CD1c-positive myeloid dendritic cell (primary cell): Measurements from ENCODE around the gene PPIP5K1.

Experiments used
- DNase-seq: peaks from one replicate; pipeline ENCODE4 v3.0.0-alpha.2; 2016; ENCODE audit errors: extremely low spot score

Gene PPIP5K1

DNA sequence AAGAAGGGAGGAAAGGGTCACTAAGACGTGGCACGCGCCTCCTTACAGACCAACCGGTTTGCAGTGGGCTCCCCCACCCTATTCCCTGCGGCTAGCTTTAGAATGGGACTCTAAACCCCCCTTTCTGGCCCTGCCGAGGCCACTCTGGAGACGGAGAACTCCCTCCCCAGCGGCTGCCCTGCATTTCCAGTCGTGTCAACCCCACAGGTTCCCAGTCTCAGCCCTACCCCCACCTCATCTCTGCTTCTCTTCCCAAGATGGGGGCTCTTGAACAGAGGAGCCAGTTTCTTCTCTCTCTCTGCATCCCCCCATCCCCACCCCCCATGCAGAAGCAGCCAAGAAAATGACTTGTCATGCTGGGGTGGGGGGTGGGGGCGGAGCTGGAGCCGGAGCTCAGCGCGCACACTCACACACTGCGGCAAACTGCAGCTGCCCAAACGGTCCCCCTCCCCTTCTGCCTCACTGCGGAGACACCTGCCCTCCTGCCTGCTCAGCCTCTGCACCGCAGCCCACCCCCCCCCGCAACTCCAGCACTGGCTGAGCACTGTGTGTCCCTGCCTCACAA, 71.7 kb downstream of the PPIP5K1 start:
- DNase-seq = no peak

DNA sequence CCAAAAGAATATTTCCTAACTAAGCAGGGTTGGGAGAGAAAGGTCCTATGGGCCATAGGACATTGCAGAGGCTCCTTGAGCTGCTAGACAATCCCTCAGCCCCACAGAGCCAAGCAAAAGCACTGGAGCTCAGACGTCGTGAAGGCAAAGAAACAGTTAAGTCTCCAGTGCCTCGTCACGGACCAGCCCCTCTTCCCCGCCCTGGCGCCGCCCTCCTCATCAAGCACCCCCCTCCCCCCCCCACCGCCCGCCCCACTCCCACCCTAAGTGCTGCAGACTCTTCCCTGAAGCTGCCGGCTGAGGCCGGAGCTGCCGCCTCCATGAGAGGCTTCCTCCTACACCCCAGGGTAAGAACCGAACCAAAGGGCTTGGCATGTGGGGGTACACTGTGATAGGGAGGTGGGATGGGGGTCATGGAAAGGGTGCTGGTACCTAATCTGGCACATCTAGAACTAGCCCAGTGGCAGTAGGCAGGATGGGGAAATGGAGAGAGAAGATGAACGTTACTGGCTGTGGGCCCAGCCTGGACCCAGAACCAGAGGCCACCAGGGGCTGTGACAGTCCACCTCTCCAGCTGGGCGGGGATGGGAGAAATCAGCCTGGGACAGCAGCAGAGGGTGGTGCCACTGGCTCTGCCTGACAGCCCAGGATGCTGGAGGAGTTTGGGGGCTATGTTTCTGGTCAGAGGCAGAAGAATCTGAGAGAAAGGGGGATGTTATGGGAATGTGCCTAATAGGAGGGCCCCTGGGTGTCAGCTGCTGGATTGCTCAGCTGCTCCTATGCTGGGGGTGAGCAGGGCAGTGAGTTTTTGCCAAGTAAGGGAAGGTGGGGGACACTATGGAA, 72.4 kb downstream of the PPIP5K1 start, which contains the start of gene MAP1A:
Gene MAP1A (plus strand): TSS at position 255 of the 843 bp plus-strand sequence. CDS start 3,866 bp downstream, outside the sequence.
- no peak for DNase-seq

DNA sequence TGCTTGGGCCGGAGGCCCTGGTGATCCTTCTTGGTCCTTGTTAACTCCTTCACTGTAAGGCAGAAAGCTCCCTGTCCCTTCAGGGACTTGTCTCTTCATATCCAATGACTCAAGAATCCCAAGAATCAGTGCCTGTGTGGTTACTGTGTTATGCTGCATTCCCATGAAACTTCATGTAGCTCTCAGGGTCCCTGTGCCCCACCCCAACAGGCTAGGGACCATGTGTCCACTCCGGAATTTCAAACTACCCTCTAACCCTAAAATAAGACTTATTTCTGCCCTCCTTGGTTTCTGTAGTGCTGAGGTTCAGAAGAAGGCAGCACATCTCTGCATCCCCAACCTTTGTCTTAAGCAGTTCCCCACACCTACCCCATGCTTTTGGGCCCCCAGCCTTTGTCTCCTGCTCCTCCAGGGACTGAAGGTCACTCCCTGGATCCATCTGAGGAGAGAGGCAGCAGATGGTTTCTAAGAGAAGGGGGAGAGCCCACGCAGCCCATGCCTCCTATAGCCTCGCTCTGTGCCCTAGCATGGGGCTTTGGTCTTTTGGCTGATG, 73.1 kb downstream of the PPIP5K1 start:
- no peak for DNase-seq

DNA sequence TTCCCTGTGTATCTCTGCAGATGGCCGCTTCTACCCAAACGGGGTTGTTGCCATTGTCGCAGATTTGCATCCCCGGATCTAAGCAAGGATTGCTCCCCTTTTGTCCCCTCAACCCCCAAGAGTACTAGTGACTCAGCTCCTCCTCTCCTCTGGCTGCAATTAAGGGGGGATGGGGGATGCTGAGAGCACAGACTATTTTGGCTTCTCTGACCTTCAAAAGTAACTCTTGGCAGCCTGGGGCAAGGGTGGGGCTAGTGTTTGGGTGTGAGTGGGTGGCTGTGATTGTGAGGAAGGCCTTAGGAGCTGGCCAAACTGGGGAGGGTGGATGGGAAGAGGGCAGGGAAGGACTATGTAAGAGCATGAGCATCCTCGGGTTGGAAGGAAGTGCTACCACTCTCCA, 73.8 kb downstream of the PPIP5K1 start:
- no peak for DNase-seq

DNA sequence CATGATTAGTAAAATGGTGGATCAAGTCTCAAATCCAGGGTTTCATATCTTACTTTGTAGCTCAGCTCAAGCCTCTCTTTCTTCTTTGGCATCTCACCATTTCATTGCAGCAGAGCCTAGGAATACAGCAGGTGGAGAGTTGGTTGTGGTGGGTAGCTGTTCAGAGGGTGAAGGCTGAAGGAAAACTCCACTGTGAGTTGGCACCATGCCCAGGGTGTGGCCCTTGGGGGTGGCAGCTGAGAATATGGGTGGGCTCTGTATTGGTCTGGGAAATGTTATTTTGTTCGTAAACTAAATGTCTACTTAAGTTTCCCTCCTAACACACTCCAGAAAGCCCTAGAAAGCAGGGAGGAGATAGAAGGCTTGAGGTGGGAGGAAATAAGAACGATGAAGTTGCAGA, 74.3 kb downstream of the PPIP5K1 start:
- DNase-seq = no peak

DNA sequence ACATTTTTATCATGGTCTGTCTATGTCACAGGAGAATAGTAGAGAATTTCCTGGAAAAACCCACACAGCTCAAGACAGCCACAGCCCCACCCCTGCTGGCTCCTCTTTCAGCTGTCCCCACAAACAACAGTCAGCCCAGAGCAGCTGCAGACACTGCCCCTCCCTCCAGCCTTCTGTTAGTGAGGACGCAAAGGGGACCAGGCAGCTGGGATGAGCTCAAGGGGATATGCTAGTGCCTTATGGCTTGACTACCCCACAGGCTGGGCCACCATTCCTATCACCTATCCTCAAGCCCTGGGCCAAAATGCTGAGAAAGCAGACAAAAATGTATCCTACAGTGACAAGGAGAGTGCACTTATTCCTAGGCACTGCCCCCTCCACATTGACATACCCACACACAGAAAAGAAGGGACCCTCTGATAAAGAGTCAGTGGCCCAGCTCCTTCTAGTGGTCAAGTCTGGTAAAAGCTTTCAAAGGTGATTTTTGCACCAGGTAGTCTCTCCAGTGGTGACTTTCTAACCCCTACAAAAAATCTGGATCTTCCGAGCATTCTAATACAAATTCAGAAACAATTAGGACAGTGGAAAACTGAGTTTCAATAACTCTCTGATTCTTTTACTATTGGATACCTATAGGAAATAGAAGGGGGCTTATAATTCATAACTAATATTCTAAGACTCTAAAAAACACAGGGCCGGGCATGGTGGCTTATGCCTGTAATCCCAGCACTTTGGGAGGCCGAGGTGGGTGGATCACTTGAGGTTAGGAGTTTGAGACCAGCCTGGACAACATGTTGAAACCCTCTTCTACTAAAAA, 75.6 kb downstream of the PPIP5K1 start:
- DNase-seq = no peak

DNA sequence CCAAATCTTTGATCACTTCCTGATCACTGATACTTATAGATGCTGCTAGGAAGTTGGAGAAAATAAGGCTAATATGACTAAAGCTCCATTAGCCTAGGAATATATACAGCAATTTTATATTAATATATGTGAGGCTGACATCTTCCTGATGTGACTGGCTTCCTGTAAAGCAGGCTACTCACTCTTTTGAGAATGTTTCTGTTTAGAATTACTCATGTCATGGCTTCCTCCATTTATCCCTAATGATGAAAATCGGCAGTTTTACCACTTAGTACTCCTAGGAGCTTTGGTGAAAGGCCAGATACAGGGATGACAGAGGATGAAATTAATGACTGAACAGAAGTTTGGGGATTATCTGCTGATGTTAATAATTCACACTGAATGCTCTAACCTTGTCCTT, 76.5 kb downstream of the PPIP5K1 start:
- no peak for DNase-seq

DNA sequence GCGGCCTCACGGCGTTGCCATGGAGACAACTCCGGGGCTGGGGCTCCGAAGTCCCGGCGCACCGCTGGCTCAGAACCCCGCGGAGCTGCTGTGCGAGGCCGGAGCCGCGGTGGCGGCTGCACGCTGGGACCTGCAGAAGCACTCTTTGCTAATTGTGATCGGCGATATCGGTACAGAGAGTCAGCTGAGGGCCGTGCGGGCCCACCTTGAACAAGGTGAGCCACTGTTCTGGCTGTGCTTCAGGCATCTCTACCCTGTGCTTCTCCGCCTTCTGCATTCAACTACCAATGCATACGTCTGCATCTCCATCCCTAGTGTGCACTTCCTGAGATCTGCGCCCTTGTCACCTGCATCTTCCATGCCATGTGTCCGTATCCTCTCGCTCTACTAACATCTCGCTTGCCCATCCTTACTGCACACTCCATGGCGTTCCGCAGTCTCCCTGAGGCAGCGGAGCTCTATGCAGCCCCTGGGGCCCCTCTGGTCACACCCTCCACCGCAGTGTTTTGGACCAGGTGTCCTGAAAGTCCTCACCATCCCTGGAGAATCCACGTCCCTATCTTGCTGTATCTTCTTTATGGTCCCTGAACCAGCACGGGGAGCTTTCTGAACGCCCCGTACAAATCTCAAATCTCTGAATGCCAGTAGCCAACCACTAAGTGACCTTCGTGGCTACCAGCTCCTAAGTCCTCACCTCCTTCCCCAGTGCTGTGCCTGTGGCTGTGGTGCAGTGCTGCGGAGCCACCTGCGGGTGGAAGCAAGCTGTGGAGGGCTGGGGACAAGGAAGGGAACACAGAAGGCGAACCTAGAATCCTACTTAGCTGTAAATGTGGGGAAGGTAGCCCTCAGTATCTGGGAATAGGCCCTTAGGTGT, 78.8 kb downstream of the PPIP5K1 start:
- DNase-seq = no peak

DNA sequence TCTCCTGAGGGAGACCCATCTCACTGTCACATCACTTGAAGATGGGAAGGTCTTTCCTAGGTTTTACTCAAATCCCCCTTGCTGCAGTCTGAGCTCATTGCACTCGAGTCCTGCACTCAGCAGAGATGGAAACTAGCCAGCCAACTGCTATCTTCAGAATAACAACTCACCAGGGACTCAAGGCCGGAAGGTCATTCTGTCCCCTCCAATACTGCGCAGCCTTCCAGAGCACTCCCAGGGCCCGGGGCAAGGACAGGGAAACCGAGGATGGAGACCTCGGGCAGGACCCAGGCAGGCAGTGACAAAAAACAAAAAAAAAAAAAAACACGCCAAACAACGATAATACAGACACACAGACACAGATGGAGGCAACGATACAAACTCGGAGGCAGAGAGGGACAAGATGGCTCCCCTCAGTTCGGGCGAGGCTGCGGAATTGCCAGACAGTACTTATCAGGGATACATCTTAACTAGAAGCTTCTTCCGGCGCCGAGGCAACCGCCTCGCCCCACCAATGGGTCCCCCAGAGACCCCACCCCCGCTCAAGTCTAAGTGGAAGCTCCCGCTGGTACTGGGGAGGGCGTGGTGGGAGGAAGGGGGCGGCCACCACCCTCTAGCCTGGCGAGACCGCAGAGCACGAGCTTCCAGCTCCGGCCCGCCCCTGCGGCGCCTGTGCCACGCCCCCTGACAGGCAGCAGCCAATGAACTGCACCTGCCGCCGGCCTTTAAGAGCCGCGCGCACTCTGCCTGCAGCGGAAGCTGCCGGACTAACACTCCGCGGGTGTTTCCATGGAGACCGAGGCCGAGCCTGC, 79.6 kb downstream of the PPIP5K1 start:
- DNase-seq = peak; percentile 99

DNA sequence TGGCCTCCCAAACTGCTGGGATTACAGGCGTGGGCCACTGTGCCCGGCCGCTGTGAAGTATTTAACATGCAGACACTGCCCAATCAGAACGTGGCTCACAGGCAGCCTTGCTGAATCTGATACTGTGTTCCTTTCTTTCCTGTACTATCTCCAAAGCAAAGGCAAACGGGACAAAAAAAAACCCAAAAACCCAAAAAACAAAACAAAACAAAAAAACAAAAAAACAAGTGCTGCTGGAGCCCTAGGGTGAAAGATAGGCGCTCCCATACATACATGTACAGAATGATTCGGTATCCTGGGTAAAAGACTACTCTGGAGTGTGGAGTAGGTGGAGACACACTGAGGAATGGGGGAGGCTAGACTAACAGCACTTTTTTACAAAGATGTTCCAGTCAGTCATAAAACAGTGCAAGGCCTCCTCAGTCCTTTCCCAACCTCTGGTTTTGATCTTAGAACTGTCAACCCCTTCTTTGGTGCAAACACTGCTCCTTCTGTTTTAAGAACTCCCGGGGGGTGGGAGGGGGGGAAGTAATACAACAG, 80.3 kb downstream of the PPIP5K1 start:
- DNase-seq = no peak

DNA sequence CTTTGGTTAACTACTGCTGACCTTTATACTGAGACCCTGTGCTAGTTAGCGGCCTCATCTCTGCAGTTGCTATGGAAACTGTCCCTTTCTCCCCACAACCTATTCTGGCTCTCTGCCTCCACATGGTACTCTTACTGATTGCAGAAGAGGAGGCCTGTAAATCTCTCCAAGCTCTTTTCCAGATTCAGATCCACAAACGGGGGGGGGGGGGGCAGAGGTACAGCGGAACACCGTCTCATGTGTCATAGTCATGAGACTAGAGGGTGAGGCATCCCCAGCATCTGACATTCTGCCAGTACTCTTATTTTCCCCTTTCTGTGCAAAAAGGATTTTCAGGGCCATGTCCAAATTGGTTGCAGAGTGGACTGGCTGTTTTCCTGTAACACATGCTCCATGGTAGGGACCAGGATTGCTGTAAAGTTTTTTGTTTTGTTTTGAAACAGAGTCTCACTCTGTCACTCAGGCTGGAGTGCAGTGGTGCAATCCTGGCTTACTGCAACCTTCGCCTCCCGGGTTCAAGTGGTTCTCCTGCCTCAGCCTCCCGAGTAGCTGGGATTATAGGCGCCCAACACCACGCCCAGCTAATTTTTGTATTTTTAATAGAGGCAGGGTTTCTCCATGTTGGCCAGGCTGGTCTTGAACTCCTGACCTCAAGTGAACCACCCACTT, 80.9 kb downstream of the PPIP5K1 start:
- DNase-seq = no peak

DNA sequence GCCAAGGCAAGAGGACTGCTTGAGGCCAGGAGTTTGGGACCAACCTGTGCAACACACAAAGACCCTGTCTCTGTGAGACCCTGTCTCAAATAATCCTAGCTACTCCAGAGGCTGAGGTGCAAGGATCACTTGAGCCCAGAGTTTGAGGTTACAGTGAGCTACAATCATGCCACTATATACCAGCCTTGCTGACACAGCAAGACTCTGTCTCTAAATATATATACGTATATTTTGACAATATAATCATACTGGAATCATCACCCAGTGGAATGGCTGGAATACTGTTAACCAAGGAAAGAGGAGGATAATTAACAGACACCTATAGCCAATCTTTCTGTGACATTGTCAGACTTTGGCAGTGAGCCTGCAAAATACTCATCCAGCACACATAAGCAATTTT, 81.6 kb downstream of the PPIP5K1 start:
- no peak for DNase-seq

DNA sequence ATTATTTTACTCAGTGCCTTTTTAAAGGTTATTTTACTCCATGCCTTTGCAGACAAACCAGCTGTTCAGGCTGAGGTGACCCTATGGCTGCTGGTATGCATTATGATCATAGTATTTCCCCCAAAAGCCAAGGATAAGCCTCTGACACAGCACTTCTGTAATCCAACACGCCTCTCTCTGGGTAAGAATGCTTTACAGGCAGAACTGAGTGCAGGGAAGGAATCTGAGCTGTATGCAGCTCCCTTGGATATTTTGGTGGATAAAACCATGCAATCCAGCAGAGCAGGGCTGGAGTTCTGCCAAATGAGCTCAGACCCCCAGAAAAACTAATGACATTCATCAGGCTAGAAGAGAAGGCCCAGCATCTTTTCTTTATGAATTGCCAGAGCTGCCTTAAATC, 84.3 kb downstream of the PPIP5K1 start:
- DNase-seq = no peak

DNA sequence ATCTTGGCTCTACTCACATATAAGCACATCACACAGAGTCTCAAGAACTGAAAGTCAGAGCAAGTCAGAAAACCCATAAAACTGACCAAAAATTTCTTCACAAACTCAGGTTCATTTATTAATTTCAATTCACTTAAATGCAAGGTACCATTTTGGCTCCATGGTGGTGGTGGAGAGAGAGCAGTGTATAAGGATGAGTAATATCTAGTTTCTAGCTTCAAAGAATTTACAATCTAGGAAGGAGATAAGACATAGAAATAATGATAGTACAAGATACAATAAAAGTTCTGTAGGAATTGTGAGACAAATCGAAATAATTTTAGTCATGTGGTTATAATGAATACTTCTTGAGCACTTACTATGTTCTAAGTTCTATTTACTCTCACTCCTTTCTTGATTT, 90.4 kb downstream of the PPIP5K1 start:
- no peak for DNase-seq

DNA sequence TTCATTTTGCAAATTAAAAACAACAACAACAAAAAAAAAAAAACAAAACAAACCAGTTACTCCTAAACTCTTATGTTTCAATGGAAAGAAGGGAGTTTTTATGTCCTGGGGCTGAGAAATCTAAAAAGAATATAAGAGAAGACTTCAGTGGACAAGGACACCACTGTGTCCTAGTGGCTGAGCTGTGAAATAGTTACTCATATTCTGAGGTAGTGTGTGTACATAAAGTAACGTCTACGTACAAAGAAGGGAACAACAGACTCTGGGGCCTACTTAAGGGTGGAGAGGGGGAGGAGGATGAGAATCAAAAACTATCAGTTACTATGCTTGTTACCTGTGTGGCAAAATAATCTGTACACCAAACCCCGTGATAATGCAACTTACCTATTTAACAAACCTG, 91.0 kb downstream of the PPIP5K1 start:
- DNase-seq = no peak

DNA sequence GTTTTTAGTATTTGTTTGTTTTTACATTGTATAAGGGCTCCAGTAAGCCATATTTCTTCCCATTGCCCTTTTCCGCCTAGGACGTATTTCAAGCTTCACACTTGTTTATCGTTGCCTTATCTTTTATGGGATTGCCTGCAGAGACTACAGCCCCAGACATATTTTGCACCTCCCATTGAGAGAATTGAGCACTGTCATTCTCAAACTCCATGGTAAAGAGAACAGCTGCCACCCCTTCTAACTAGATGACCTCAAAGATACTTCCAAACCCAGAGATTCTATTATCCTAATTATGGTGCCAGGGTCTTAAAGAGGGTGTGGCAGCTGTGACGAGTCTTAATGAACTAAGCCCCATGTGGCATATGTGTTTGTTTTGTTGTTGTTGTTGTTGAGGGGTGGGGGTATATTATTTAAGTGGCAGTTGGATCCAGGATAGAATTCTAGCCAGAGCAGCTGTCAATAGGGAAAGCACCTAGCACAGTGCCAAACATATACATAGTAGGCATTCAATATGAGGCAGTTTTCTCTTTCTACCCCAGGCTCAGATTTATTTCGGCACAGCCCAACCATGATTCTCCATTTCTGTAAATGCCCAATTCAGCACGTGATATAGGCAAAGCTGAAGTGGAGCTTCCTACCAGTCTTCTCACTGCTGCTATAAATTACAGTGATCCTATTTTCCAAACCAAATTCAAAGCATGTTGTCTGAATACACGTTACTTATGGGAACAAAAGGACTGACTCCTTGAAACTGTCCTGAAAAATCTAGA, 96.1 kb downstream of the PPIP5K1 start:
- DNase-seq = no peak

DNA sequence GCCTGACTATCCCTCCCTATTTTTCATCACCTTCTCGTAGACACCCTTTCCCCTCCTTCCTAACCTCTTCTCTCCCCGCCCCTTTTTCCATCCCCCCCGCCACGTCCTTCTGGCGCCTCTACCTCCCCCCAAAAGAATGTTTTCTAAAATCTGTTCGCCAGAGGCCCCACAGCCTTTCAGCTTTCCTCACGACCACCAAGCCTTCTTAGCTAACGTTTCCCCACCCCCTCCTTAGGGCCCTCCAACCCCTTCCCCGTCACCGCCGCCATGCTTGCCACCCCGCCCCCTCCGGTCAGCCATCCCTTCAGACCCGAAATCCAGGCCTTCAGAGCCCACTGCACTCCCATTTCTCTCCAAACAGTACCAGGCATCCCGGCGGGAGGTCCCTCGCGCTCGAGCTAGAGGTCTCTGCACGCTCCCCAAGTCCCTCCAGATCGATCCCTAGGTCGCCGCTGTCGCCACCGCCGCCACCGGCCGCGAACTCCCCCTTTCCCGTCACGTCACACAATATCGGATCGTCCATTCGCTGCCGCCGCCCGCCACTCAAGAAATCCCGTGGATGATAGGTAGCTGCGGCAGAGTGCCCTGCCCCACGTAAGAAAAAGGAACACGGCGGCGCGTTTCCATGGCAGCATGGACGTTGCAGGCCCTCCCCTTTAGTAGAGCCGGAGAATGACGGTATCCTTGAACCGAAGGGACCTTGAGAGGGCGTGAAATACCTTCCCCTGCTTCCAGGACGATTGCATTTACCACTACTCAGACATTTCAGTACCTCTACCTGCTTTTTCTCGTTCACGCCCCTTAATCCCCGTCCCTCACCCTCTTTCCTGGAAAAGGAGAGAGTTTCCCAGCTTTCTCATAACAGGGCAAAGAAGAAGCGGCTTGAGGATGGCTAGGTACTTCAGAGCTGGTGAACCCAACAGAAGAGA, 97.1 kb downstream of the PPIP5K1 start, which contains the start of gene TP53BP1:
Gene TP53BP1 (minus strand): TSS at position 484 of the 929 bp plus-strand sequence. CDS start 113 bp downstream, at position 371.
- DNase-seq = peak; percentile 98

DNA sequence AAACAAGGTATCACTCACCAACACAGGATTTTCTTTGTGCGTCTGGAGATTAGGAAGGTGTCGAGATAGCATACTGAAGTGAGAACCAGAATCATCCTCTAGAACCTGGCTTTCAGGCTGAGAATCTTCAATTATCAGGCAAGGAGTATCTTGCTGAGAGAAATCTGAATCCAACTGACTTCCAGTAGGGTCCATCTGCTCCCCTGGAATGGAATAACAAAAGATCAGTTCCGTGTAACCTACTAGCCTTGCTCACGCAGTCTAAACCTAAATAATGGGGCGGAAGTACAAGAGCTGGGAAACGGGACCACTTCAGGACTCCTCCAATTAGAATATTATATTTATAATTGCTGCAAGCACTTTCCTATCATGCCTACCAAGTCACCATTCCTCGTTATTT, 97.7 kb downstream of the PPIP5K1 start:
- DNase-seq = no peak
